GM19043 (cell line): ENCODE results near the gene TMLHE.
"Not testable (repeated sequence)": the region's sequence is repeated elsewhere in the genome, so short reads cannot be mapped to it uniquely, and the experiment has no call there.

ENCODE experiments used
- ATAC-seq: cut with Tn5 transposase; IDR thresholded peaks from one replicate; pipeline ENCODE4 v1.9.1; 2021; ENCODE audit warnings: low read depth; ENCODE audit not compliant: unreplicated experiment

Gene TMLHE, protein sequence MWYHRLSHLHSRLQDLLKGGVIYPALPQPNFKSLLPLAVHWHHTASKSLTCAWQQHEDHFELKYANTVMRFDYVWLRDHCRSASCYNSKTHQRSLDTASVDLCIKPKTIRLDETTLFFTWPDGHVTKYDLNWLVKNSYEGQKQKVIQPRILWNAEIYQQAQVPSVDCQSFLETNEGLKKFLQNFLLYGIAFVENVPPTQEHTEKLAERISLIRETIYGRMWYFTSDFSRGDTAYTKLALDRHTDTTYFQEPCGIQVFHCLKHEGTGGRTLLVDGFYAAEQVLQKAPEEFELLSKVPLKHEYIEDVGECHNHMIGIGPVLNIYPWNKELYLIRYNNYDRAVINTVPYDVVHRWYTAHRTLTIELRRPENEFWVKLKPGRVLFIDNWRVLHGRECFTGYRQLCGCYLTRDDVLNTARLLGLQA

DNA sequence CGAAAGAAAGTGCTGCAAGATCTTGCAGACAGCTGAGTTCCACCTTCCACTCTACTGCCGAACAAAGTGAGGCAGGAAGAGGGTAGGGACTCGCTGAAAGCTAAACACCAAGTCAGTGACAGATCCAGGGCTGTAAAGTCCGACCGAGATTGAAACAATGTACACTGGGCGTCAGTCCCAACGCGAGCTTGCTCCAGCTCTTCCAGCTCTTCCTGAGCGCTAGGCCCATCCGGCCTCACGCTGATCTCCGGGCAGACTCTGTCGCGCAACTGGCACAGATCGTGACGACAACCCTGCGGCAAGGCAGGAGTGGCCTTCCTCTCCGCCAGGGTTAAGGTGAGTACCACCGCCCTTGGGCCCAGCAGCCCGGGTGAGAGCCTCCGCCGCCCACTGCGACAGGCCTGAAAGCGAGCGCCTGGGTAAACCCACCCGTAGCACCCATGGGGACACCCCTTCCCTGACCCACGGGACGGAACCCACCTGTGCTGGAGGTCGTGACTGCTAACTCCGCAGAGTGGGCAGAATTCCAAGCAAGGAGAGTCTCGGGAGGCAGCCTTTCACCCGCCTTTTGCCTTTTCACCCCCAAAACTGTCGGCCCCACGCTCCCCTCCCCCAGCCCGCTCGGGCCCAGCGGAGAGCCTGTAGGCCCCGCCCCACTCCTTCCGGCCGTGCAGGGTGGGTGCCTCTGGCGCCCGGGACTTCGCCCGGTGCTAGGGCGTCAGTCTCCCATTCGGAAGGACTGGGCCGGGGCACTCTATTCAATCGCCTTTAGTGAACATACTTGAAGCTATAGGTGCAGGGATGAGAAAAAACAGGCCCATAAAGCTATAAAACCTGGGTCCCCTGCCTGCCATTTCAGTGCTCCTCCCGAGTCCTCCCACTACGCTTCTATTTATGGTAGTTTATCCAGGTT lies at the start of gene TMLHE, which contains the start of gene SPRY3:
TMLHE (minus strand) TSS at position 641 of the 913 bp plus-strand sequence. CDS start 67,676 bp downstream, outside the sequence.
SPRY3 (plus strand) TSS at position 275 of the 913 bp plus-strand sequence.
- ATAC-seq, result peak; percentile 81

DNA sequence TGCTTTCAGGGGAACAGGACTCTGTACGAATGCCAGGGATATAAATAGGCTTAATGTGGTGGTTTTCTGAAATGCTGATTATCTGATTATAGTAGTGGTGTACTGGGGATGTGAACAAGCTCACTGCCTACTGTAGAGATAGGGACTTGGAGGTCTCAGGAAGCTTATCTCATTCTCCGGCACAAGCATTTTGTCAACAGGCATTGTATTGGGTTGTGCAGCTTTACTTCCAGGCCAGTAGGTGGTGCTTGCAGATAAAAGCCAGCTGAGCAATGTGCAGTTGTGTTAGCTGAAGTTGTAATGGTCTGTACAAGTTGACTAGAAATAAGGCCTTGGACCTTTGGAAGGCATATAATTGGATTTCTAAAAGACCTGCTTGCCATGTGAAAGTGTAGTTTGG lies 49.5 kb upstream of the TMLHE start:
- ATAC-seq, result no peak

DNA sequence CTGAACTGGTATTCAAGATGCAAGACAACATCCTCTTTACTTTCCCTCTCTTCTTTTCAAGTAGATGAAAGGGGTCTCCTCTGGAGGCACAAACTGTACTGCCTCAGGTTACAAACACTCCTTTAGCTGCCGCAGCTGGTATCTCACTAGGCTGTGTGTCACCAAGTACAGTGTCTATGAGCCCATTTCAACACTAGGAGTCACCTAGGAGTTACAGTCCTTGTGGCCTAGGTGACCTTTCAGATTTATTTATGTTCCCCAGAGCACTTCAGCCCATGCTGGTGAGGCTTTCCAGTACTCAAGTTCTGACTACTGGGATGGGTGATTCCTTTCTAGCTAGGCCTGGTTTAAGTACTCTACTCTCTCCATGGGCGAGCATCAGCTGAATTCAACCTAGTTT lies 32.4 kb upstream of the TMLHE start:
- ATAC-seq, result no peak

DNA sequence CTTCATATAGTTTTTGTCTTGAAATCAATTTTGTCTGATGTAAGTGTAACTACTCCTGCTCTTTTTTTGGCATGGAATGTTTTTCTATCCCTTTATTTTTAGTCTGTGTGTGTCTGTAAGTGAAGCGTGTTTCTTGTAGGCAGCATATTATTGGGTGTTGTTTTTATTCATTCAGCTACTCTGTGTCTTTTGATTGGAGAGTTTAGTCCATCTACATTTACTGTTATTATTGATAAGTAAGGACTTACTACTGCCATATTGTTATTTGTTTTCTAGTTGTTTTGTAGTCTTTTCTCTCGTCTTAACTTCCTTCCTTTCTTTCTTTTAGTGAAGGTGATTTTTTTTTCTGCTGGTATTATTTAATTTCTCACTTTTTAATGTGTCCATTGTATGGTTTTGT lies 30.5 kb upstream of the TMLHE start:
- no peak for ATAC-seq

DNA sequence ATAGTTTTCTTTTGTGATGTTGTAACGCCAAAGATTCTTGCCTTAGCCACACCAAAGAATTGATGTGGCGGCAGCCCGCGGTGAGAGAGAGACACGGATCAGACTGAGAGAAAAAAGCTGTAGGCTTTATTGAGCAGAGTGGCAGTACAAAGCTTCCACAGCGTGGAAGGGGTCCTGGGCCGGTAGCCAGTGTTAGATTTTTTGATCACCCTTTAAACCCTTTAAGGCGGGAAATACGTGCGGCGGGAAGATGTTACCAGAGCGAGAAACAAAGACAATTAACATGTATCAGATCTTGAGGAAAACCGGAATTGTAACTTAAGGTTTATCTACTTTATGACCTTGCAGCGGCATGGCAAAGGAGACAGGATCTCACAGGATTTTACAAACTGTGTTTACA lies 28.6 kb upstream of the TMLHE start:
- not testable (repeated sequence) for ATAC-seq

DNA sequence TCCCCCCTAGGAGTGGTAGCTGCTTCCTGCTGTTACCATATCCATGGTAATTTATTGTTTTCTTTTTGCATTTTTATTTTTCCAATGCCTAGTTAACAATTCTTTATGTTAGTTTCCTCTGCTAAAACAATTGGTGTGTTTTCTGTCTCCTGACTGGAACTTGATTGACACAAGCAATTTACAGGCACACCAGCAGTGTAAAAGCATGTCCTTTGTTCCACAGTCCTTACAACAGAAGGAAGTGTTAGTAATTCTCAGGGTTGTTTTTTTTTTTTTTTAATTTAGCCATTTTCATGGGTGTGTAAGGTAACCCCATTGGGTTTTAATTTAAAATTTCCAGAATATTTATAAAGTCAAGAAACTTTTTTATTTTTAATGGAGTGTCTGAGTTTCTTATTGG lies 25.0 kb upstream of the TMLHE start:
- no peak for ATAC-seq

DNA sequence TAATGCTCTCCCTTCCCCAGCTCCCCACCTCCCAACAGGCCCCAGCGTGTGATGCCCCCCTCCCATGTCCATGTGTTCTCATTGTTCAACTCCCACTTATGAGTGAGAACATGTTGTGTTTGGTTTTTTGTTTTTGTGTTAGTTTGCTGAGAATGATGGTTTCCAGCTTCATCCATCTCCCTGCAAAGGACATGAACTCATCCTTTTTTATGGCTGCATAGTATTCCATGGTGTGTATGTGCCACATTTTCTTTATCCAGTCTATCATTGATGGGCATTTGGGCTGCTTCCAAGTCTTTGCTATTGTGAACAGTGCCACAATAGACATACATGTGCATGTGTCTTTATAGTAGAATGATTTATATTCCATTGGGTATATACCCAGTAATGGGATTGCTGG lies 22.3 kb upstream of the TMLHE start:
- not testable (repeated sequence) for ATAC-seq

DNA sequence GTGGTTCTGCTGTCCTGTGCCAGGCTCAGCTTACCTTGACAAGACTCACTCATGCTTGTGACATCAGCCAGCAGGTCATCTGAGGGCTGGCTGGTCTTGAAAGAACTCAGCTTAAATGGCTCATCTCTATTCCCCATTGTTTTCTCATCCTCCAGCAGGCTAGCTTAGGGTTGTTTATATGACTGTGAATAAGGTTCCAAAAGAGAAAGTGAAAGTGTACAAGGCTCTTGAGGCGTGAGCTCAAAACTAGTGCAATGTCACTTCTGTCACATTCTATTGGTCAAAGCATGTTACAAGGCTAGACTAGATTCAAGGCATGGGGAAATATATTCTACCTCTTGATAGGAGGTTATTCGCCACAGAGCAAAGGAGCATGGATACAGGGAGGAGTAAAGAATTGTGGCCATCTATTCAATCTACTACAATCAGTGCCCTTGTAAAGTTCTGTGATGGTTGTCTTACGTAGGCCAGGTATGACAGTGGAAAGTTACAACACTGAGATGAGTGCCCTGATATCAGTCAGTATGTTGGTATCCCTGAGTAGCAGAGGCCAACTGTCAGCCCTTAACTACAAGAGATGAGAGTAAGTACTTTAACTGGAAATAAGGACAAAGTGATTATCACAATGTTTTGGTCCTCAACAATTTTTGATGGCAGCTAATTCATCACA lies 19.8 kb upstream of the TMLHE start:
- ATAC-seq, result peak; percentile 57

DNA sequence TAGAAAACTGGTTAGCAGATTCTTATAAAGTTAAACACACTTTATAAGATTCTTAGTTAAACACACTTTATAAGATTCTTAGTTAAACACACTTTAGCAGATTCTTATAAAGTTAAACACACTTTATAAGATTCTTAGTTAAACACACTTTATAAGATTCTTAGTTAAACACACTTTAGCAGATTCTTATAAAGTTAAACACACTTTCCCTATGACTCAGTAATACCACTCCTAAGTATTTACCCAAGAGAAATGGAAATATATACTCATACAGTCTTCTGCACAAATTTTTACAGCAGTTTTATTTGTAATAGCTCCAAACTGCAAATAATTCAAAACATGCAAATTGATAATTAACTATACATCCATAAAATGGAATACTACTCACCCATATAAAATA lies 7.4 kb upstream of the TMLHE start:
- ATAC-seq, result not testable (repeated sequence)

DNA sequence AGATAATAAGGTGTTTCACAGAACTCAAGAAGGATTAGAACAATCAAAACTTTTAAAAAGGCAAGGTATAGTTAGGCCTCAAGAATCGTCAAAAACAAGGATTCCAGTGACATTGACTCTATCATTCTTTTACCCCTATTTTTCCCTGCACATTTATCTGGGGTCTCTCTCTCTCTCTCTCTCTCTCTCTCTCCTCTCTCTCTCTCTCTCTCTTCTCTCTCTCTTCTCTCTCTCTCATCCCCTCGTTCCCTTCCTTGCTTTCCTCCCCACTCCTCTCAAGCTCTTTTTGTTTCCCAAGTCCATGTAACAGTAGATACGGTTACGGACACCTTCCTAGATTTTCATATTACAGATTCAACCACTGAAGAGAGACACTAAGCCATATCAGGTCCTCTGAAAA lies 3.2 kb upstream of the TMLHE start:
- ATAC-seq, result no peak

DNA sequence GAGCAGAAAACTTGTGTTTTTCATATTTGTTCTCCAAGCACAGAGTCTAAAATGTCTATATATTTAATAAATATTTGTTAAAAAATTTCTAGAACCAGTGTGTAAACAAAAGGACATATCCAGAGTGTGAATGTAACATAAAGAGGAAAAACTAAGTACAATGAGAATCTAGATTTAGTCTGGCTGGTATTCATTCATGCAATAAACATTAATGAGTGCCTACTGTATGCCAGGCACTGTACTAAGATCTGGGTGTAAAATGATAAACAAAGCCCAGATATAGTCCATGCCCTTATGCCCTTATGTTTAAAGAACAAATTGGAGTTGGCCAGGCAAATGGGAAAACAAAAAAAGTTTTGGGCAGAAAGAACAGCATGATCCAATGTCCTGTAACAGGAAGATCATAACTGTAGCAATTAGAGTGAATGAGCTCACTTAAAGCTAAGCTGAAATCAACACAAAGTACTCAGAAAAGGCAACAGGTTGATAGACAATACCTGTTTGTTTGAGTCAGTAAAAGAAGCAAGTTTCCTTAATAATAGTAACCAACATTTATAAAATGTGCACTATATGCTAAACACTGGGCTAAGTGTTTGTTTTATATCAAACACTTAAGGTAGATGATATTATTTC lies 1.3 kb upstream of the TMLHE start:
- ATAC-seq, result no peak

DNA sequence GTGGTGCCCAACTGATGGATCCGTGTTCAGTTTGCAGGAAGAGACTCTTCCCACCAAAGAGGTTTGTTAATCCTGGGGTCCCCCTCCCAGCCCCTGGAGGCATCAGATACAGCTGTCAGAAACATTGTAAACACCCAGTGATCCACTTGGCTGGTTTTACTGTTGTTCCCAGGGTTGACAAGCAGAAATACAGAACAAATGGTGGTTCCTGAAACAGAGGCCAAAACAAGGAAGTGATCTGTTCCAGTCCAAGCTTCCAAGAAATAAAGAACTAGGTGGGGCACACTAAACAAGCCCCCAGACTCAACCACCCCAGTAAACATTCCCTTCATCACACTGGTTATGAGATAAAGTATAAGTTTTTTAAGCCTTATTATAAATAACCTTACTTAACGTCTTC lies 1.4 kb downstream of the TMLHE start:
- no peak for ATAC-seq

DNA sequence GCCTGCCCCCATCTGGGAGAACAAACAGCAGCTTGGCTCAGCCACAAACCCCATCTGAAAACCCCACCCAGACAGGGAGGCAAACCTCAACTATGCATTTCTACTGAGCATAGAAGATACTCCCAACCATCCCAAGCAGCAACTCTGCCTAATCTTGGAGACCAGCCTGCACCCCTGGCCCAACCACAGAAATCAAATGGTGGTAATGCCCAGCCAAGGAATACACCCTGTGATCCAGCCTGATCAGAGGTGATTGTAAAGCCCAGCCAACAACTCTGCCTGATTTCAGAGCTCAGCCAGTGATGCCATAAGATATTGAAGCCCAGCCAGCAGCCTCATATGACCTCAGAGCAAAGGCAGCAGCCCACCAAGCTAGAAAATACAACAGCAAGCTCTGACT lies 19.8 kb downstream of the TMLHE start:
- ATAC-seq, result no peak

DNA sequence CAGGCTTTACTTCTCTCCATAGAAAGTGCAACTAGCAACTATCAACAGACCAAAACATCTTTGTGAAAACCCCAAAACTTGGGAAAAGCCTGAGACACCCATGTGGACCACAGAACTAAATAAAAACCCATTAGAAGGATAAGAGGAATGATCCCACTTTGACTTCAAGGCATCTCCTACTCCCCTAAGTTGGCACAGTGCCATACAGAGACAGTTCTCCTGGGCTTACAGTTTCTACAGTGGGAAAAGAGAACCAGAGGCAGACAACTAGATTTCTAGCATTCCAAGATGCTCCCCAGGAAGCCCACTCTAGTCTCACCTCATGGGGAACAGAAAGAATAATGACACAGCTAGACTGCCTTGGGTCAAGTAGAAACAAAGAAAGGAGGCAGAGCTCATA lies 20.4 kb downstream of the TMLHE start:
- ATAC-seq, result no peak

DNA sequence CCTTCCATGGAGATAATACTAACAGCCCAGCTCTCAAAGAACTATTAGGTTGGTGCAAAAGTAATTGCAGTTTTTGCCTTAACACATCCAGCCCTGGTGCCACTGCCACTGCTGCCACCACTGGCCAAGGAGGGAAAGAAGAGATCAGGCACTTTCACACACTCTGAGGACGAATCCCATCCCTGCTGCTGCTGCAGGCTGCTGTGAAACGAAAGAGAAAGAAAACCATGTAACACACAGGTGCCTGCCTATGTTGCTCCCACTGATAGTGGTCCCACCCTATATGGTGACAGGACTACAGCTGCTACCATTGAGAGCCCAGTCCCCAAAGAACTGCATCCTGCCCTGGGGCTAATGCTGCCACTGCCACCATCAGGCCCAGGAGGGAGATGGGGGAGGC lies 35.1 kb downstream of the TMLHE start:
- ATAC-seq, result no peak

DNA sequence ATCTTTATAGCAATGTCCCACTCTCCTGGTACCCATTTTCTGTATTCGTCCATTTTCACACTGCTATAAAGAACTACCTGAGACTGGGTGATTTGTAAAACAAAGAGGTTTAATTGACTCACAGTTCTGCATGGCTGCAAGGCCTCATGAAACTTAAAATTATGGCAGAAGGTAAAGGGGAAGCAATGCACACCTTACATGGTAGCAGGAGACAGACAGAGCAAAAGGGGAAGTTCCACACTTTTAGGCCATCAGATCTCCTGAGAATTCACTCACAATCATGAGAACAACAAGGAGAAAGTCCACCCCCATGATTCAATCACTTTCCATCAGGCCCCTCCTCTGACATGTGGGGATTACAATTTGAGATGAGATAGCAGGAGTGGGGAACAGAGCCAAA lies 49.7 kb downstream of the TMLHE start:
- no peak for ATAC-seq

DNA sequence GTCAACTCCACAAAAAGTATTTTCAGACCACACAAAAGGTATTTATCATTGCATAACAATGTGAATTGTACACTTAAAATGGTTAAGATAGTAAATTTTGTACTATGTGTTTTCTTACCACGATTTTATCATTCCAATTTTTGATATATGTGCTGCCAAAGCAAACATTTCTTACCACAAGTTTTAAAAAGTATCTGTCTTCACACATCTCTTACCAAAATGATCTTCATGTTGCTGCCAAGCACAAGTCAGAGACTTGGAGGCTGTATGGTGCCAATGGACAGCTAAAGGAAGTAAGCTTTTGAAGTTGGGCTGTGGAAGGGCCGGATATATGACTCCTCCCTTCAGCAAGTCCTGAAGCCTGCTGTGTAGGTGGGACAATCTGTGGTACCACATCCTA lies 67.9 kb downstream of the TMLHE start:
- no peak for ATAC-seq

DNA sequence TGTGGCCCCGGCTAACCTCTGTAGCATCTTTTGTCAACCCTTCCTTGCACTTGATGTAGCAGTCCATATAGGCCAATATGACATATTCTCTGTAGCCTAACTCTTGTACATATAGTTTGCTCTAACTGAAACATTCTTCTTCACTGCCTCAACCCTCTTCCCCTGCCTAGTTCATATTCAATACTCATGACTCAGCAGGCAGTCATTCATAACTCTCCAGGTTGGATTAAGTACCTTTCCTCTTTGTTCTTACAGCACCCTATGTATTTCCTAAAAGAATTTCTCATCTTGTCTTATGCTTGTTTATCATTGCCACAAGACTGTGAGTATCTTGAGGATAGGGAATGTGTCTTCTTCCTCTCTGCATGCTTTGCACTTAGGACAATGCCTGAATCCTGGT lies 76.9 kb downstream of the TMLHE start:
- ATAC-seq, result no peak

DNA sequence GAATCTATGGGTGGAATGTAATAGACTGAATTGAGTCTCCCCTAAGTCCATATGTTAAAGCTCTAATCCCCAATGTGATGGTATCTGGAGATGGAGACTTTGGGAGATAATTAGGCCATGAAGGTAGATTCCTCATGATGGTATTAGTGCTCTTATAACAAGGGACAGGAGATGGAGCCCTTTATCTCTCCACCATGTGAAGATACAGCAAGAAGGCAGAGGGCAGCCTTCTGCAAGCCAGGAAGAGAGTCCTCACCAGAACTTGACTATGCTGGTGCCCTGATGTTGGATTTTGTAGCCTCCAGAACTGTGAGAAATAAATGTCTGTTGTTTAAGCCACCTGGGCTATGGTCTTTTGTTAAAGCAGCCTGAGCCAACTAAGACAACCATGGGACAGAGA lies 78.0 kb downstream of the TMLHE start:
- ATAC-seq, result no peak

DNA sequence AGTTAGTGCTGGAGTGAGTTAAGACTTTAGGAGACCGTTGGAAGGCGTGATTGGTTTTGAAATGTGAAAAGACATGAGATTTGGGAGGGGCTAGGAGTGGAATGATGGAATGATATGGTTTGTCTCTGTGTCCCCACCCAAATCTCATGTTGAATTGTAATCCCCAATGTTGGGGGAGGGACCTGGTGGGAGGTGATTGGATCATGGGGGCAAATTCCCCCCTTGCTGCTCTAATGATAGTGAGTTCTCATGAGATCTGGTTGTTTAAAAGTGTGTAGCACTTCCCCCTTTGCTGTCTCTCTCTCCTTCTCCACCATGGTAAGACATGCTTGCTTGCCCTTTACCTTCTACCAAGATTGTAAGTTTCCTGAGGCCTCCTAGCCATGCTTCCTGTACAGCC lies 85.7 kb downstream of the TMLHE start:
- not testable (repeated sequence) for ATAC-seq

DNA sequence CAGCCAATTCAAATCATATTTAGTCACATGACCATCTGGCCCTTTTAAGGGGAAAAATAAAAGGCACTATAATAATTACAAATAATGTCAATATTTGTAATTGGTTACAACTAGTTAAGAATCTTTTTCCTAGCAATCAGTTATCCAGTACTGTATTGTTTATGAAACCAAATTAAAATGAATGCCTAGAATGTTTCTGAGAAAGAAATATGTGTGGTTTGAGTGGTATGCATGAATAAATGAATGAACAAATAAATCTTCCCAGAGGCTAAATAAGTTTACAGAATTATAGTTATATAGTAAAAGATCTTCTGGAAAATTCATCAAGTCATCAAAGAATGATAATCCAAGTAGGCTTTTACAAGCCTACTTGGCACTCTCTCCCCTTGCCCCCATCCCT lies 98.5 kb downstream of the TMLHE start:
- no peak for ATAC-seq
